Breast epithelium (tissue), 4 donors: Measurements from ENCODE around the gene IFT81. TPM values are rescaled to one million over a fixed set of nuclear protein-coding genes. Genes with fewer than 3 reads are reported as not detected.
A peak's percentile ranks its signal among the peaks of the same experiment; 100 is the strongest.

Experiments
- DNase-seq, 2 donors: peaks; one replicate each; pipeline ENCODE4 v3.0.0-alpha.2; 2019; ENCODE audit warnings: low spot score in 2 of 2
- H3K27ac ChIP-seq, 2 donors: fragments of 200-600 bp; sonication (generic) in 1 of 2; one replicate each; pipeline ENCODE4 v1.5.1; 2016 to 2019; ENCODE audit warnings: mild to moderate bottlenecking in 1 of 2
- H3K27me3 ChIP-seq, 2 donors: fragments of 200-600 bp; sonication (generic) in 1 of 2; one replicate each; pipeline versions ENCODE4 v1.5.1 to v1.6.0; 2017 to 2019; ENCODE audit warnings: control low read depth in 1 of 2, mild to moderate bottlenecking in 1 of 2
- H3K36me3 ChIP-seq: fragments of 200-600 bp; one replicate; pipeline ENCODE4 v1.5.1; 2019
- H3K4me1 ChIP-seq, 2 donors: fragments of 200-600 bp; sonication (generic); one replicate each; pipeline ENCODE4 v1.5.1; 2016 to 2019; ENCODE audit warnings: control low read depth in 1 of 2
- H3K4me3 ChIP-seq, 3 donors: fragments of 200-600 bp; sonication (generic); 1 replicate in 2 of 3; 2 replicates in 1 of 3; pipeline ENCODE4 v1.5.1; 2016 to 2019; ENCODE audit warnings: mild to moderate bottlenecking in 3 of 3, moderate library complexity in 2 of 3
- H3K9me3 ChIP-seq, 2 donors: fragments of 200-600 bp; sonication (generic) in 1 of 2; one replicate each; pipeline ENCODE4 v1.5.1; 2016 to 2019; ENCODE audit warnings: control low read depth in 1 of 2
- POLR2A ChIP-seq: fragments of 450-650 bp; IDR thresholded peaks from one replicate; pipeline ENCODE4 v1.6.1; 2016; ENCODE audit warnings: antibody characterized with exemption, mild to moderate bottlenecking, moderate library complexity
- POLR2AphosphoS5 ChIP-seq, 3 donors: sonication (generic); formaldehyde crosslinking; IDR thresholded peaks; one replicate each; pipeline ENCODE4 v1.6.1; 2017; ENCODE audit warnings: antibody characterized with exemption in 3 of 3
- intact Hi-C: fragments of 100-400 bp; cut with DNase I; formaldehyde crosslinking; loops from one replicate; pipeline ENCODE4 v1.15.1; 2023; ENCODE audit warnings: low total_unique reads
- total RNA-seq, 3 donors: library from RNA; depleted of rRNA; stranded (reverse); fragments of >200 nt; gene quantifications; one replicate each; pipeline ENCODE4 v1.1.0, GENCODE V29; 2016
- TF ChIP-seq, protein P1 (sequence below), 3 donors: fragments of 450-650 bp; IDR thresholded peaks; one replicate each; pipeline ENCODE4 v1.5.1; 2016 to 2017; ENCODE audit warnings: antibody characterized with exemption in 3 of 3, mild to moderate bottlenecking in 3 of 3, moderate library complexity in 3 of 3

Gene IFT81, protein sequence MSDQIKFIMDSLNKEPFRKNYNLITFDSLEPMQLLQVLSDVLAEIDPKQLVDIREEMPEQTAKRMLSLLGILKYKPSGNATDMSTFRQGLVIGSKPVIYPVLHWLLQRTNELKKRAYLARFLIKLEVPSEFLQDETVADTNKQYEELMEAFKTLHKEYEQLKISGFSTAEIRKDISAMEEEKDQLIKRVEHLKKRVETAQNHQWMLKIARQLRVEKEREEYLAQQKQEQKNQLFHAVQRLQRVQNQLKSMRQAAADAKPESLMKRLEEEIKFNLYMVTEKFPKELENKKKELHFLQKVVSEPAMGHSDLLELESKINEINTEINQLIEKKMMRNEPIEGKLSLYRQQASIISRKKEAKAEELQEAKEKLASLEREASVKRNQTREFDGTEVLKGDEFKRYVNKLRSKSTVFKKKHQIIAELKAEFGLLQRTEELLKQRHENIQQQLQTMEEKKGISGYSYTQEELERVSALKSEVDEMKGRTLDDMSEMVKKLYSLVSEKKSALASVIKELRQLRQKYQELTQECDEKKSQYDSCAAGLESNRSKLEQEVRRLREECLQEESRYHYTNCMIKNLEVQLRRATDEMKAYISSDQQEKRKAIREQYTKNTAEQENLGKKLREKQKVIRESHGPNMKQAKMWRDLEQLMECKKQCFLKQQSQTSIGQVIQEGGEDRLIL
- 10 to 100 TPM in 2 of 3 donors, 1 to 10 TPM in 1; 9.4 to 27.1 (median 19.0) TPM for total RNA-seq

- H3K27ac ChIP-seq = peak within 1 kb of the TSS; percentile 91 to 96
Measured at GRCh38 chr12:110124269-110124995, at the start of gene IFT81. Gene IFT81, plus strand, starts transcription at chr12:110124357. Its CDS starts 3,024 bp downstream, at chr12:110127381.

DNA sequence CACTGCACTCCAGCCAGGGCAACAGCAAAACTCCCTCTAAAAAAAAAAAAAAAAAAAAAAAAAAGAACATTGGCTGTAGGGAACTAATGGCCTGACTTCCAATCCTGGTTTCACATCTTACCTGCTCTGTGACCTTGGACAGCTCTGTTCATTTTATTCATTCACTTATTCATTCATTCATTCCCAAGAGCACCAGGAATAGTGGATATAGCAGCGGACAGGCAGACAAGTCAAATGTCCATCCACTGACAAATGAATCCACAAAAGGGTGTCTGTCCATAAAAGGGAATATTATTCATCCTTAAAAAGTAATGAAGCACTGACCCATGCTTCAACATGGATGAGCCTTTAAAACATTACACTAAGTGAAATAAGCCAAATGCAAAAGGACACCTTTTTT is 48.3 kb upstream of the IFT81 start:
- Histone ChIP-seq H3K27me3 (no peaks in the 10 kb centered on the region), H3K9me3 (no peaks in the 10 kb centered on the region), H3K27ac (no peak overlapping the region), H3K4me3 (no peak overlapping the region), H3K36me3 (no peaks in the 10 kb centered on the region), H3K4me1 (peaks cover 0 to 4% of the 10 kb centered on the region in 2 donors)
- TF ChIP-seq POLR2AphosphoS5 (IDR thresholded peaks at IDR 0.05) (no peak), POLR2A (no peak)
- TF ChIP-seq, protein P1, sequence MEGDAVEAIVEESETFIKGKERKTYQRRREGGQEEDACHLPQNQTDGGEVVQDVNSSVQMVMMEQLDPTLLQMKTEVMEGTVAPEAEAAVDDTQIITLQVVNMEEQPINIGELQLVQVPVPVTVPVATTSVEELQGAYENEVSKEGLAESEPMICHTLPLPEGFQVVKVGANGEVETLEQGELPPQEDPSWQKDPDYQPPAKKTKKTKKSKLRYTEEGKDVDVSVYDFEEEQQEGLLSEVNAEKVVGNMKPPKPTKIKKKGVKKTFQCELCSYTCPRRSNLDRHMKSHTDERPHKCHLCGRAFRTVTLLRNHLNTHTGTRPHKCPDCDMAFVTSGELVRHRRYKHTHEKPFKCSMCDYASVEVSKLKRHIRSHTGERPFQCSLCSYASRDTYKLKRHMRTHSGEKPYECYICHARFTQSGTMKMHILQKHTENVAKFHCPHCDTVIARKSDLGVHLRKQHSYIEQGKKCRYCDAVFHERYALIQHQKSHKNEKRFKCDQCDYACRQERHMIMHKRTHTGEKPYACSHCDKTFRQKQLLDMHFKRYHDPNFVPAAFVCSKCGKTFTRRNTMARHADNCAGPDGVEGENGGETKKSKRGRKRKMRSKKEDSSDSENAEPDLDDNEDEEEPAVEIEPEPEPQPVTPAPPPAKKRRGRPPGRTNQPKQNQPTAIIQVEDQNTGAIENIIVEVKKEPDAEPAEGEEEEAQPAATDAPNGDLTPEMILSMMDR (IDR thresholded peaks at IDR 0.05) = no peak
- intact Hi-C loops = no loop called here
- DNase-seq = no peak

More at GRCh38 chr12:110124269-110124995, at the start of gene IFT81:
- H3K36me3 ChIP-seq = no peaks in the 10 kb centered on the region
- DNase-seq = peak; percentile 93 to 95
- intact Hi-C loops = no loop called here
- peaks cover 5 to 7% of the 10 kb centered on the region in 2 donors for H3K4me1 ChIP-seq
- H3K9me3 ChIP-seq = no peaks in the 10 kb centered on the region
- no peaks in the 10 kb centered on the region for H3K27me3 ChIP-seq
- H3K4me3 ChIP-seq = peak within 1 kb of the TSS; percentile 75 to 95 (median 83)
- TF ChIP-seq, protein P1 (IDR thresholded peaks at IDR 0.05) = no peak
- TF ChIP-seq POLR2A = peak; percentile 38
- TF ChIP-seq POLR2AphosphoS5 (IDR thresholded peaks at IDR 0.05) = peak; percentile 35 to 83 (median 52)

DNA sequence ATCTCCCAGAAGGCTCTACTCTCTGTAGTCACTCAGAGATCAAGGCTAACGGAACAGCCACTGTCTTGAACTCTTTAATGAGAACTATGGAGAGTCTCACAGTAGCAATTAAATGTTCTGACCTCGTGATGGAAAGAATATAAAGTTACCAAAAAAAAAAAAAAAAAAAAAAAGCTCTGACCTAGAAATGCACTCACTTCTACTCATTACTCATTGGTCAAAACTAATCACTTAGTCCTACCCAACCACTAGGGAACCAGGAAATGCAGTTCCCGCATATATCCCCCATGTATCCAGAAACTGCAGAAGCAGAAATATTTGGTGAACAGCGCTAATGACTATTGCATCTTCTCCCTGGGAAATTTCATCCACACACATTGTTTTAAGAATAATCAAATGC is 46.4 kb upstream of the IFT81 start:
- TF ChIP-seq POLR2A (no peak), POLR2AphosphoS5 (IDR thresholded peaks at IDR 0.05) (no peak)
- TF ChIP-seq, protein P1 (IDR thresholded peaks at IDR 0.05) = no peak
- DNase-seq = no peak
- Histone ChIP-seq H3K36me3 (no peaks in the 10 kb centered on the region), H3K4me1 (peaks cover 0 to 4% of the 10 kb centered on the region in 2 donors), H3K4me3 (no peak overlapping the region), H3K27ac (no peak overlapping the region), H3K27me3 (no peaks in the 10 kb centered on the region), H3K9me3 (no peaks in the 10 kb centered on the region)
- intact Hi-C loops = no loop called here

GRCh38 chr12:110079477-110080400 is 44.4 kb upstream of the IFT81 start:
- TF ChIP-seq, protein P1 (IDR thresholded peaks at IDR 0.05) = no peak
- TF ChIP-seq POLR2AphosphoS5 (IDR thresholded peaks at IDR 0.05) (no peak), POLR2A (no peak)
- H3K27ac ChIP-seq = no peak overlapping the region
- H3K4me3 ChIP-seq = peak overlapping the region in 2 of 3 donors; percentile 18 to 29
- no peaks in the 10 kb centered on the region for H3K27me3 ChIP-seq
- H3K4me1 ChIP-seq = no peaks in the 10 kb centered on the region
- H3K36me3 ChIP-seq = no peaks in the 10 kb centered on the region
- DNase-seq = peak in 1 of 2 donors; percentile 23
- intact Hi-C loops = no loop called here
- no peaks in the 10 kb centered on the region for H3K9me3 ChIP-seq
